GM18870 (cell line): ENCODE results near the gene TXNL4B.

Experiments used
- ATAC-seq: cut with Tn5 transposase; IDR thresholded peaks from one replicate; pipeline ENCODE4 v1.9.1; 2021; ENCODE audit warnings: moderate library complexity; ENCODE audit not compliant: unreplicated experiment

The TXNL4B gene

DNA sequence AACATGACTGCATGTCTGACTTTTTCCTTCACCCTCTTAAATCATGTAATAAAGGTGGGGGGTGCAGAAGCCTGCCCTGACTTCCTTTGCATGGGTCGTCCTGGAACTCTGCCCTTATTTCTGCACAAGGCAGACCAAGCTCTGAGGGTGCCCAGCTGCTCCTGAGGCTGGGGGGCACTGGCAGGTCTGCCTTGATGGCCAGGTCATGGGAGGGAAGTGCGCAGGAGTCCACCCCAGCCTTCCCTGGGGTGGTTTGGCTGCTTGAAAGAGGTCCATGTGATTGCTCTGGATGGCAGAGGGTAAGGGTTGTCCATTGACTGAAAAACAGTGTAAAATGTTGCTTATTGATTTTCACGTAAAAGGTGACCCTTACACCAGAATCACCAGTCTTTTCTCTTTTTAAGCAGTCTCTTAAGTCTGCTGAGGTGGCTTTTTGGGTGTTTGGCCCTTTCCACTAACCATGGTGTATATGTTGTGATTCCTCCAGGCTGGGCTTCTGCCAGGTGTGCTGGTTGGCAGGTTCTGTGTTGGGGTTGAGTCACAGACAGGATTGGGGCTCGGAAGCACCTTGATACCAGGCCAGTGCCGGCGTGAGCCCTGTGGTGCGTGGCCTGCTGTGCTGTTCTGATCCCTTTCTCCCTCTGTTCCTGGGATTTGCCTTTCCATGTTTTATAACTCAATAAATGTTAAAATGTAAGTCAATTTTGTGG is 19.6 kb upstream of the TXNL4B start:
- ATAC-seq: no peak

DNA sequence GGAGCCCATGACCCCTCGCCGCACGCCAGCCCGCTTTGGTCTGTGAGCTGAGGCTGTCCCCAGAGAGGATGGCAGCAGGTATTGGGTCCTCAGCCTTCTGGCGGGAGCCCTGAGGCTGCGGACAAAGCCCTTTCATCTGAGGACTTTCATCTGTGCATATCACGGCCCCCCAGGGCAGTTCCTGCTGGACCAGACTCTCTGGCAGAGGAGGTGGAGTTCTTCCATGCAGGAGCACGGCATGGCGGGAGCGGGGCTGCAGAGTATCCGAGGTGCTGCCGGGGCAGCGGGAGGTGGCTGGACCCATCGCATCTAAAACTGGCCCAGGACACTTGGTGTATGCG is 19.0 kb upstream of the TXNL4B start:
- ATAC-seq: no peak

DNA sequence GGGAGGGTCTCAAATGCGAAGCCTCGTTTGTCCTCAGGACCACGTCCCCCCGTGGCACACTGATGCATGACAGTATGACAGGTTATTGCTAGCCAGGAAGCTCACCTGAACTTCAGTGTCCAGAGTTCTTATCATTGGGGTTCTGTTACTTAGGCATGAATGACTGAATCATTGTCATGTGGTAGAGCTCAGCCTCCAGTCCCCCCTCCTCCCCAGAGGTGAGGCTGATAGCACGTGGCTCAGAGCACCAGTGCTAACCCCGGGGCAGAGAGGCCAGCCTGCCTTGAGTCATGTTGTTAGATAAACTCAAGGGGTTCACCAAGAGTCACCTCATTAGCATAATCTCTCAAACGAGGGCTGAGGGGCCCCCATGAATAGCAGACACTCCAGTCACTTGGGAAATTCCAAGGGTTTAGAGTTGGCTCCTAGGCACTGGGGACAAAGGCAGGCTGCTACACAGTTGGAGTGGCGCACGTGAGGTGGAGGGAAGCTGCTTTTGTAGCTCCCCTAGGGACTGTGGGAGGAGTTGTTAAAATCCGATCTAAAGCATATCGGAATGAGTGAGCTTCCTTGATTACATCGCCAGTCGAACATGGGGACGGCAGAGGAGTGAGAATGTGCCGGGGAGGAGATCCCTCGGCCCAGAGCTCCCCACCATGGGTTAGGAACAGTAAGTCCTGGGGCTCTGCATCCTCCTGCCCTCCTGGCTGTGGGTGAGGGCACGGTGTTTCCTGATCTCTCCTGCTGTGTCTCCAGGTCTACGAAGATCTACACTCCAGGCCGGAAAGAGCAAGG is 18.4 kb upstream of the TXNL4B start:
- ATAC-seq: no peak

DNA sequence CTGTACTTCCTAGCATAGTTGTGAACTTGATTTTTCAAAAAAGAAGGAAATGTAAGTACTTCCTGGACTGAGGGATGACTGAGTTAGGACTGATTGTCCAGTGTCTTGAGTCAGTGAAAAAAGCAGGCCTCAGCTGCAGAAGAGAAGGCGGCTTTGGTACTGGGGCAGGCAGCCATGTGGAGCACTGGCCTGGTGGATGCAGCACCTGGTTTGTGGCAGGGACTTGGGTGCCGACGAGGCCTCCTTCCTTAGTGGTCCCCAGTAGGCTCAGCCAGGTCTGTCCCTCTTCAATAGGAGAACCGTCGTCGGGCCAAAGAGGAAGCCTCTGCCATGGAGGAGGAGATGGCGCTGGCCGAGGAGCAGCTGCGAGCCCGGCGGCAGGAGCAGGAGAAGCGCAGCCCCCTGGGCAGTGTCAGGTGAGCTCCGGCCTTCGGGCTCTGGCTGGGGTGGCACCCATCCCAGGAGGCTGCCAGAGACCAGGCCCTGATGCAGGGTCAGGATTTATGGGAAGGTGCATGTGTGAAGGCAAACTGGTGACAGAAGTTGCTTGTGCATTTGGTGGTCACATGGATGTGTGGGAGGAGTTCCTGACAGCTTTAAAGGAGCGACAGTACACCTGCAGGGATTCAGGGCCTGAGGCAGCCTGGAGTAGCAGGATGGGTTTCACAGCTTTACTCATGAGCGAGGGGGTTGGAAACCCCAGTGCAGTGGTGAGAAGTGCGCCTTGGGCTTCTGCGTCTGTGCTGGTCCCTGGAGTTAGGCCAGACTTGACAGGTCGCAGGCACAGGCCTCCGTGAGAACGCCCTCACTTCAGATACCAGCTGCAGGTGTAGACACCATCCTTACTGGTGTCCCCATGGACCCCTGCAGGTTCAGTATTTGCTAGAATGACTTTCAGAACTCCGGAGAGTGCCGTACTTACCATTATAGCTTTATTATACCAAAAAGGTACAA is 17.5 kb upstream of the TXNL4B start:
- no peak for ATAC-seq

DNA sequence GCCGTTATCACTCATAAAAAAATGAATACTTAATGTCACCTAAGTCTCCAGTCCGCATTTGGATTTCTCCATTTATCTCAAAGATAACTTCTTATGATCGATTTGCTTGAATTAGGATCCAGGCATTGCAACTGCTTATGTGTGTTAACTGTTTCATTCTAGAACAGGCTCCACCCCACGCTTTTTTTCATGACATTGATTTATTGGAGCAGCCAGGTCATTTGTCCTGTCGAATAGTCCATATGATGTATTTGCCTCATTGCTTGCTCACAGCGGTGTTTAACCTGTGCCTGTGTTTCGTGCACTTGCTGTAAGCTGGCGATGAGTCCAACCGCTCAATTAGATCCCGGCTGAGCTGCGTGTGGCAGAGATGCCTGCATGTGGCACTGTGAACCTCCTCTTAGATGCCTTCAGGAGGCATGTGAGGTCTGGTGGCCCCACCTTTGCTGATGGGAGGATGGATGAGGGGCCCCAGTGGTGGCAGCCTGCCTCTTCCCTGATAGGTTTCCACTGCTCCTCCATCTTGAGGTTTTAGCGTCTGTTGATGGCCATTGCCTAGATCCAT is 16.6 kb upstream of the TXNL4B start:
- no peak for ATAC-seq

DNA sequence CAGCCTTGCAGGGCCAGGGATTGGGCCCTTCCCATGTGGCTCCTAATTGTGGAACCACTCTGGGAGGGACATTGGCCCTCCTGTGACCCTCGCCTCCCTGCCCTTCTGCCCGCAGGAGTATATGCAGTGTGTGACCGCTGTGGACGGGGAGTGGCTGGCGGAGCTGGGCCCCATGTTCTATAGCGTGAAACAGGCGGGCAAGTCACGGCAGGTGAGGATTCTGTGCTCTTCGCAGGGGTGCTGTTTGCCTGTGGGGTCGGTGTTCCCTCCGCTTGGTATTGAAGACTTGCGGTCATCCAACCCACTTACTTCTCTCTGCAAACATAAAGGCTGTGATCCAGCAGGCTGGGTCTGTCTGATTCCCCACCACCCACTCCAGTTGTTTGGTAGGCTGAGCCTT is 15.9 kb upstream of the TXNL4B start:
- ATAC-seq: no peak

DNA sequence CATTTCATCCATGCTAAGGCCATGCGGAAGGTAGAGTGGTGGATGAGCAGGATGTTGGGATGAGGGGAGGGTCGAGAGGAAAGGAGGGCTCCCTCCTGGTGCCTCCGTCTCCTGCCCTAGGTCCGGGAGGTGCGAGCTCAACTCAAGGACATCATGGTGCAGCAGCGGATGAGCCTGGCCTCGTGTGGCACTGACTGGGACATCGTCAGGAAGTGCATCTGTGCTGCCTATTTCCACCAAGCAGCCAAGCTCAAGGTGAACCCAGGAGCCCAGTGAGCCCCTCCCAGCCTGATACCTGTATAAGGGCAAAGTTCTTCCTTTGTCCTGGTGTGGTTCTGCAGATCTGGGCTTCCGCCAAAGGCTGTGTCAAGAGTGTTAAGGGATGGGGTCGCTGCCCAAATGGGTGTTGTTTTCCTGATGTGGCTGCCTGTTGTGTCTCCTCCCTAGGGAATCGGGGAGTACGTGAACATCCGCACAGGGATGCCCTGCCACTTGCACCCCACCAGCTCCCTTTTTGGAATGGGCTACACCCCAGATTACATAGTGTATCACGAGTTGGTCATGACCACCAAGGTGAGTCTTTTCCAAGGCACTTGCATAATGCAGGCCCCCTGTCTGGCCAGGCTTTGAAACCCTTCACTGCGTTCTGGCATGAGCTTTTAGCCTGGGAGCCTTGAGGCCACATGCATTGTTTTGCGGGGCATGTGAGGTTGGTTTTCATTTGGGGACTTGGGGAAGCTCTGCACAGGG is 15.1 kb upstream of the TXNL4B start:
- no peak for ATAC-seq

DNA sequence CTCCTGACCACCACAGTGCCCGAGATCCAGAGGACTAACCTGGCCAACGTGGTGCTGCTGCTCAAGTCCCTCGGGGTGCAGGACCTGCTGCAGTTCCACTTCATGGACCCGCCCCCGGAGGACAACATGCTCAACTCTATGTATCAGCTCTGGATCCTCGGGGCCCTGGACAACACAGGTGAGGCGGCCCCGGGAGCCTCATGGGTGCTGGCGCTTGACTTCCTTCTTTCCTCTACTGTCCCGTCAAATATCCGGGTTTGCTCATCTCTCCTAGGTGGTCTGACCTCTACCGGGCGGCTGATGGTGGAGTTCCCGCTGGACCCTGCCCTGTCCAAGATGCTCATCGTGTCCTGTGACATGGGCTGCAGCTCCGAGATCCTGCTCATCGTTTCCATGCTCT is 14.0 kb upstream of the TXNL4B start:
- ATAC-seq: no peak

DNA sequence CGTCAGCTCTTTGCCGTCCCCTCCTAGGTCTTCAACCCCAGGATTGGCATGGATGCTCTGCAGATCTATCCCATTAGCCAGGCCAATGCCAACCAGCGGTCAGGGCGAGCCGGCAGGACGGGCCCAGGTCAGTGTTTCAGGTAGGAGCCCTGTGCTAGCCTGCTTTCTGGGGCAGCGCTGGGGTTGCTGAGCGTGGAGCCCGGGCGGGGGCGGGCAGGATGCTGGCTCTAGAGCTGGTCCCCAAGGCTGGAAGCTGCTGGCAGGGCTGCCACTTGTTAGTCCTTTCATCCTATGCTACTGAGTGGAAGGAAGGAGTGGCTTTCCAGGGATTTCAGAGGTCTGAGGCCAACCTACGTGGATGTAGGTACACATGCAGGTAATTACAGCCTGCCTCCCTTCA is 12.6 kb upstream of the TXNL4B start:
- ATAC-seq: no peak

DNA sequence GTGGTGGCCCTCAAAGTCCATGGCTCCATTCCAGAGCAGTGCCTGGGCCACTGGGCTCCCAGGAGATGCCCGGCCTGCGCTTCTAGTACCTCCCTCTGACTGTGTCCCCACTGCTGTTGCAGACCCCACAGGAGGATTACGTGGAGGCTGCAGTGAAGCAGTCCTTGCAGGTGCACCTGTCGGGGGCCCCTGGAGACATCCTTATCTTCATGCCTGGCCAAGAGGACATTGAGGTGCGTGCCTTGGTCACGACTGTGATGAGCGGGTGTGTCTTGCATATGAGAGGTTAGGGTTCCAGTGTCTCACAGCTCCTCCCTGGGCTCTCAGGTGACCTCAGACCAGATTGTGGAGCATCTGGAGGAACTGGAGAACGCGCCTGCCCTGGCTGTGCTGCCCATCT is 11.5 kb upstream of the TXNL4B start:
- ATAC-seq: no peak

DNA sequence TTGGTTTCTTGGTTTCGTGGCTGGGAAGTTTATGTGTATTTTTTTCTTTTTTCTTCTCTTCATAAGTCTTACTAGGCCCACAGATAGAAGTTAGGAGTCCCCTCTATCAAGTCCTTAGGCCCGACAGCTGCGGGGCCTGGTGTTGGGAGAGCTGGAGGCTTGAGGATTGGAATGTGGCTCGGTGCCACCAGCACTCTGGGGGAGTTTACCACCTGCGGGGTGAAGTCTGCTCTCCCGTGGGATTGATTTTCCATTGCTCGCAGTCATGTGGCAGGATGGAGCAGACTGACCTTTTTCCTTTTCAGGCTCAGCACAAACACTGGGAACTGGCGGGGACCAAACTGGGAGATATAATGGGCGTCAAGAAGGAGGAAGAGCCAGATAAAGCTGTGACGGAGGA is 7.8 kb upstream of the TXNL4B start:
- no peak for ATAC-seq

DNA sequence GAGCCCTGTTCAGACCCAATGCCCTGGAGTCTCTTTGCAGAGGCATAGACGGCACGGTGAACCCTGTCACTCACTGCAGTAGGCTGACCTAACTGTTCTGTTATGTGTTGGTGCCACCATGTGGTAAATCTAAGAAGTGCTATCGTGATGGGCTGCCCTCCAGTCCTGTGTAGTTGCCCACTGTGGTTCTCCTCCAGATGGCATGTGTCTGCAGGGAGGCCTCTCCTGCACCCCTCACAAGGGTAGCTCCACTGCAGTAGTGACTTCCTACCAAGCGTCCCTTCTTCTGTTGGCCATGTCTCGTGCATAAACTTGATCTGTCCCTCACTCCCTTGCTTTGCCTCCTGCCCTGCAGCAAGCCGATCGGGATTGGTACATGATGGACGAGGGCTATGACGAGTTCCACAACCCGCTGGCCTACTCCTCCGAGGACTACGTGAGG is 6.0 kb upstream of the TXNL4B start:
- ATAC-seq: peak; percentile 77

DNA sequence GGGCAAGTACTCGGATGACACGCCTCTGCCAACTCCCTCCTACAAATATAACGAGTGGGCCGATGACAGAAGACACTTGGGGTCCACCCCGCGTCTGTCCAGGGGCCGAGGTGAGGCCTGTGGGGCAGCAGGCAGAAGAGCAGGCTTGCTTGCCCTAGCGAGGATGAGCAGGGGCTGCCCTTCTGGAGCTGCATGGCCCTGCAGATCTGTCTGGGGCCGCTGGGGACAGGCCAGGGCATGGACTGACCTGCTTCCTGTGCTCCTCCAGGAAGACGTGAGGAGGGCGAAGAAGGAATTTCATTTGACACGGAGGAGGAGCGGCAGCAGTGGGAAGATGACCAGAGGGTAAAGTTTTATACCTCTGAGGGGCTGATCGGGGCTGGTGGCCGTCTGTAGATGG is 5.5 kb upstream of the TXNL4B start:
- no peak for ATAC-seq

DNA sequence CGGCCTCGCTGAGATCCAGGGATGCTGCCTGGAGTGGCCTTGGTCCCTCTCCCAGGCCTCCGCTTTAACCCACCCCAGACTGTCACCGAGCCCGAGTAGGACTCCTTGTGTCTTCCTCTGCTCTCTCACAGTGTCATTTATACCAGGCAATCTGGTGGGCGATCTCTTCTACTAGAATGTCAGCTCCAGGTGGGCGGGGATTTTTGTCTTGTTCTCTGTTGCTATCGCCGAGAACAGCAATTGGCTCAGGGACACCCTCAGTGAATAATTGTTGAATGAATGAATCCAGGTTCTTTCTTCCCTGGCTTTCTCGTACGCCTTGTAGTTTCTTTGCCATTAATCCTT is 818 bp upstream of the TXNL4B start:
- ATAC-seq: no peak

DNA sequence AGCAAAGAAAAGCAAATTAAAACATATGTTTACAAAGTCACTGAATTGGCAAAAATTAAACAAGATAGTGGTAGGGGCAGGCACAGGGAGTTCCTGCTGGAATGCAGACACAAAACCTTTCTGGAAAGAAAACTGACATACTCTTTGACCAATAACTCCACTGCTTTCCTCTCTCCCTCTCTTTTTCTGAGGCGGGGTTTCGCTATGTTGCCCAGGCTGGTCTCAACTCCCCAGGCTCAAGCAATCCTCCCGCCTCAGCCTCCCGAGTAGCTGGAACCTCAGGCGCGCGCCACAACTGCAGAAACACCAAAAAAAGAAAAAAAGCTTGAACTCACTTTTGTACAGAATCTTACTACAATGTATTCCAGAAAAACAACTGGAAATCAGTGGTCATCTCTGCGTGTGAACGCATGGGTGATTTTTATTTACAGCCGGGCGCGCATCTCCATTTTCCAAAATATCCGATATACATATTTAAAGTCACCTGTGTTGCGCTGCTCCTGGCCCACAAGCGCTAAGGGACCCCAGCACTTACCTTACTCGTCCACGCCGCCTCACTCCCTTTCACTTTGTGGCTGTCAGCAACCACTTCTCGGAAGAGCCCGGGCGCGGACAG is 480 bp downstream of the TXNL4B start:
- no peak for ATAC-seq

DNA sequence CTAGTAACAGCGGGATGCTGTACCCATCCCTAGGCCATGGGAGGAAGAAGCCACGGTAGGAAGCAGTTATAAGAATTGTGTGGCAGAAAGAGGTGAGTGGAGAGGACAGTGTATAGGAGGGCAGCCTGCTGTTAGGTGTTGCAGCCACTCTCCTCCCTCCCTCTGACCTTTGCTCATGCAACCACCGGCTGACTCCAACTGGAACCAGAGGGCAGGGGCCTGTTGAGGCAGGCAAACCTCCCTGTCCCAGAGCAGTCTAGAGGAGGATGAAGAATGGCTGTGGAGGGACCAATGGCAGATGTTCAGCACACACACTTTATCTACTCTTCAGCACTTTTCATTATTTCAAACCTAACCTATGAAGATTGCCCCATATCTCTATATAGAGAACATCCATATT is 2.2 kb downstream of the TXNL4B start:
- no peak for ATAC-seq

DNA sequence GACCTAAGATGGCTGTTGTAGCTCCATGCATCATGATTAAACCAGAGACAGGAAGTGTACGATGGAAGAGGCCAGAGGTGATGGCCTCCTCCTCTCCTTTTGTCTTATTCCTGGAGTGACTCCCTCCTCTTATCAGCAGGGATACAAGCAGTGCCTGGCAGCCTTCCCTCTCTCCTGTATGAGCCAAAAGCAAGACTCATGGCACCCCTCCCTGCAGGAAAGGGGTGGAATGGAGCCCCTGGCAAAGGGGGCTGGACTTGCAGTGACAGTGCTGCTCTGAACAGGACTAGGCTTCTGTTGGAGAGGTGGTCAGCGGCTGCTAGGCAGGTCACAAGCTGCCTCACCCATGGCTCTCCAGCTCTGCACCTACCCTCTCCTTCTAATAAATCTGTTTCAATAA is 8.4 kb downstream of the TXNL4B start:
- ATAC-seq: no peak

DNA sequence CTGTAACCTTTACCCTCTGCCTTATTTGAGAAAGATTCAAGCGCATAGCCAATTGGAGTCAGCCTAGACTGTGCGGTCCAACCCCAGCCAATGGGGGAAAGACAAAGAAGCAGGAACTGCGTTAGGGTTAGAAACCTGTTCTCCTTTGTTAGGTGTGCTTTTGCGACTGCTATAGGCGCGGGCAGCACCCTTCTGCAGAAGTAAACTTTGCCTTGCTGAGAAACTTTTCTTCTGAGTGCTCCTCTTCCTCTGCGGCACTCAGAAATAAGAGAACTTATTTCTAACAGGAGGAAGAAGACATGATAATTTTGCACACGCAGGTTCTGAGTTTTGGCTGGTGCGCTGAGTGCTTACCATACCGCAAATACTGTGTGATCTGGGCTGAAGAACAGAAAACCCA is 9.0 kb downstream of the TXNL4B start:
- no peak for ATAC-seq

DNA sequence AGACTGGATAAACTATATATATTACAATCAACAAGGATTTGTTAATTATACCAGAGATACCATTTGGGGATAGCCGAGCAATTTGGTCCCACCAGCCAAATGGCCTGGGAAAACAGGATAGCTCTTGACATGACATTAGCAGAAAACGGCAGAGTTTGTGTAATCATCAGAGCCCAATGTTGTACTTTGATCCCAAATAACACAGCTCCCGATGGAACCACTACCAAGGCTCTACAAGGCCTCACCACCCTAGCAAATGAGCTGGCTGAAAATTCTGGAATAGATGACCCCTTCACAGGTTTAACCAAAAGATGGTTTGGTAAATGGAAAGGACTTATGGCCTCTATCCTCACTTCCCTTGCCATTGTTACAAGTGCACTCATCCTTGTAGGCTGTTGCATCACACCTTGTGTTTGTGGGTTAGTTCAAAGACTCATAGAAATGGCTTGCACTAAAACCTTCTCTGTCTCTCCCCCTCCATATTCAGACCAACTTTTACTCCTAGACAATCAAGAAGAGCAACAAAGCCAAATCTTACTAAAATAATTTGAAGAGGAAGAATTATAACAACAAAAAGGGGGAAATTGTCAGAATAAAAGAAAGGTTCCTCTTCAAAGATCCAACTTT is 9.5 kb downstream of the TXNL4B start:
- no peak for ATAC-seq
